Endothelial cell of umbilical vein (primary cell): ENCODE data around the gene GIGYF2. TPM values are rescaled to one million over a fixed set of nuclear protein-coding genes. Genes with fewer than 3 reads are reported as not detected.

ENCODE experiments used
- BruUV-seq: library from RNA; stranded (reverse); fragments of 400-500 nt; replicated peaks from 2 replicates; lab custom pipeline; 2021; lab: Mats Ljungman, UMichigan
- CTCF ChIA-PET: fragments of 300-600, 350-600 bp; sonication (Branson Sonifier 250); formaldehyde crosslinking; loops from one replicate; lab custom pipeline; 2021; ENCODE audit warnings: antibody characterized with exemption, inconsistent platforms; lab: Charles Lee
- POLR2A ChIA-PET: fragments of 300-600, 350-600 bp; sonication (Branson Sonifier 250); formaldehyde crosslinking; loops from one replicate; lab custom pipeline; 2021; ENCODE audit warnings: antibody characterized with exemption, inconsistent platforms; lab: Charles Lee
- DNase-seq: peaks from one replicate; pipeline ENCODE4 v3.0.0-alpha.2; 2011; ENCODE audit warnings: low read depth, low spot score
- FAIRE-seq: peaks from 2 replicates; lab custom pipeline; 2011; peaks lifted over from hg19 to GRCh38; lab: Jason Lieb, UNC
- H2AFZ ChIP-seq: 2 replicates; pipeline ENCODE4 v1.6.0; 2012; ENCODE audit warnings: low read depth, low read length, control low read depth, inconsistent platforms
- H3K27ac ChIP-seq: 2 replicates; pipeline ENCODE4 v1.5.1; 2011; ENCODE audit warnings: low read depth, mild to moderate bottlenecking, control low read depth, low read length, moderate library complexity; ENCODE audit not compliant: insufficient read depth
- H3K27me3 ChIP-seq, 2 experiments: 2 replicates each; pipeline versions ENCODE4 v1.6.0 to v1.6.1; 2011; ENCODE audit warnings: low read length in 2 of 2, mixed read lengths in 1 of 2; ENCODE audit not compliant: control insufficient read depth in 2 of 2, insufficient read depth in 2 of 2
- H3K36me3 ChIP-seq, 2 experiments: 2 replicates in 1 of 2; 3 replicates in 1 of 2; pipeline ENCODE4 v1.5.1; 2011; ENCODE audit warnings: low read length in 2 of 2, mild to moderate bottlenecking in 1 of 2, moderate library complexity in 1 of 2; ENCODE audit not compliant: control insufficient read depth in 2 of 2, insufficient read depth in 2 of 2; ENCODE audit errors: extremely low read depth in 1 of 2
- H3K4me1 ChIP-seq: 3 replicates; pipeline ENCODE4 v1.5.1; 2011; ENCODE audit warnings: mild to moderate bottlenecking, low read length; ENCODE audit not compliant: control insufficient read depth, insufficient read depth; ENCODE audit errors: extremely low read depth
- H3K4me2 ChIP-seq: 2 replicates; pipeline ENCODE4 v1.6.1; 2011; ENCODE audit warnings: low read length, control low read depth, mixed read lengths; ENCODE audit not compliant: insufficient read depth
- H3K4me3 ChIP-seq, 3 experiments: fragments of 200-600 bp in 1 of 3; sonication (generic), shearing (Covaris generic) in 1 of 3; replicated peaks in 1 of 3; 2 replicates each; pipeline ENCODE4 v1.5.1; 2011 to 2016; ENCODE audit warnings: control low read depth in 3 of 3, low read length in 3 of 3, mild to moderate bottlenecking in 2 of 3, inconsistent platforms in 1 of 3, low read depth in 1 of 3, moderate library complexity in 1 of 3; ENCODE audit not compliant: insufficient read depth in 1 of 3
- H3K79me2 ChIP-seq: 2 replicates; pipeline ENCODE4 v1.6.0; 2012; ENCODE audit warnings: low read length, inconsistent platforms; ENCODE audit not compliant: control insufficient read depth, insufficient read depth
- H3K9ac ChIP-seq: replicated peaks from 2 replicates; pipeline ENCODE3; 2011; ENCODE audit warnings: low read length, control low read depth; ENCODE audit not compliant: insufficient read depth; ENCODE audit errors: extremely low read depth
- H3K9me1 ChIP-seq: replicated peaks from 3 replicates; pipeline ENCODE4 v1.6.0; 2011; ENCODE audit warnings: mild to moderate bottlenecking, low read length; ENCODE audit not compliant: control insufficient read depth, insufficient read depth; ENCODE audit errors: extremely low read depth
- H3K9me3 ChIP-seq: replicated peaks from 2 replicates; pipeline ENCODE4 v1.5.1; 2012; ENCODE audit warnings: low read length, inconsistent platforms; ENCODE audit not compliant: control insufficient read depth, insufficient read depth
- H4K20me1 ChIP-seq: replicated peaks from 2 replicates; pipeline ENCODE3; 2011; ENCODE audit warnings: mild to moderate bottlenecking, low read length; ENCODE audit not compliant: control insufficient read depth, insufficient read depth; ENCODE audit errors: extremely low read depth
- EZH2 ChIP-seq: IDR thresholded peaks from 2 replicates; pipeline ENCODE4 v1.6.1; 2012; ENCODE audit warnings: borderline replicate concordance, low read depth, mild to moderate bottlenecking, moderate library complexity, low read length, inconsistent platforms; ENCODE audit not compliant: severe bottlenecking
- FOS ChIP-seq: IDR thresholded peaks from 2 replicates; pipeline ENCODE4 v1.6.1; 2011; ENCODE audit warnings: mild to moderate bottlenecking, low read length, moderate library complexity, borderline replicate concordance; ENCODE audit not compliant: insufficient read depth
- GATA2 ChIP-seq: IDR thresholded peaks from 2 replicates; pipeline ENCODE4 v1.7.0; 2011; ENCODE audit warnings: low read depth, mild to moderate bottlenecking, moderate library complexity, mixed read lengths, low read length; ENCODE audit not compliant: insufficient read length, insufficient read depth
- JUN ChIP-seq: IDR thresholded peaks from 2 replicates; pipeline ENCODE4 v1.6.1; 2011; ENCODE audit warnings: borderline replicate concordance, low read depth; ENCODE audit not compliant: insufficient read length, insufficient read depth
- MYC ChIP-seq: IDR thresholded peaks from one replicate; pipeline ENCODE4 v1.6.1; 2011; ENCODE audit warnings: mild to moderate bottlenecking, low read depth, low read length
- POLR2A ChIP-seq: IDR thresholded peaks from 2 replicates; pipeline ENCODE4 v1.6.1; 2012; ENCODE audit warnings: low read depth, mild to moderate bottlenecking, control low read depth, low read length
- POLR2AphosphoS5 ChIP-seq: IDR thresholded peaks from 2 replicates; pipeline ENCODE4 v1.6.1; 2012; ENCODE audit warnings: low read depth, mild to moderate bottlenecking, control low read depth, low read length, moderate library complexity; ENCODE audit not compliant: insufficient read depth
- dilution Hi-C: fragments of 300-500 bp; cut with MboI; formaldehyde crosslinking; loops from one replicate; pipeline ENCODE4 v1.15.0; 2019; ENCODE audit warnings: low sequenced_read_pairs; ENCODE audit not compliant: extremely low pct_ligation_motif_present
- intact Hi-C: fragments of 100-400 bp; cut with micrococcal nuclease; formaldehyde crosslinking; loops from one replicate; pipeline ENCODE4 v1.10.0; 2022
- polyA plus RNA-seq, 4 experiments: library from polyadenylated mRNA; depleted of rRNA in 3 of 4; stranded (reverse) in 3 of 4; unstranded in 1 of 4; fragments of >200 nt; gene quantifications; 2 replicates each; pipeline versions ENCODE4 v1.2.1 to v1.2.3, GENCODE V29; 2011 to 2012; ENCODE audit warnings: missing spikeins in 1 of 4
- total RNA-seq: library from RNA; stranded (reverse); gene quantifications from 2 replicates; pipeline ENCODE4 v1.2.3, GENCODE V29; 2021
- TF ChIP-seq, protein P1 (sequence below), 2 donors: IDR thresholded peaks; 1 replicate in 1 of 2; 2 replicates in 1 of 2; pipeline ENCODE4 v1.5.1; 2011; ENCODE audit warnings: low read length in 2 of 2, mild to moderate bottlenecking in 2 of 2, moderate library complexity in 2 of 2, control low read depth in 1 of 2, inconsistent platforms in 1 of 2, low read depth in 1 of 2; ENCODE audit not compliant: insufficient read depth in 1 of 2; ENCODE audit errors: extremely low read depth in 1 of 2
- TF ChIP-seq, protein P2 (sequence below): IDR thresholded peaks from 2 replicates; pipeline ENCODE4 v1.6.1; 2011; ENCODE audit not compliant: insufficient read depth, insufficient read length

The GIGYF2 gene
- total and polyA plus RNA-seq, 2 donors (not counting 3 experiments of a cell fraction or from before 2014, with no cell fraction given) = 22.9 to 56.4 TPM

DNA sequence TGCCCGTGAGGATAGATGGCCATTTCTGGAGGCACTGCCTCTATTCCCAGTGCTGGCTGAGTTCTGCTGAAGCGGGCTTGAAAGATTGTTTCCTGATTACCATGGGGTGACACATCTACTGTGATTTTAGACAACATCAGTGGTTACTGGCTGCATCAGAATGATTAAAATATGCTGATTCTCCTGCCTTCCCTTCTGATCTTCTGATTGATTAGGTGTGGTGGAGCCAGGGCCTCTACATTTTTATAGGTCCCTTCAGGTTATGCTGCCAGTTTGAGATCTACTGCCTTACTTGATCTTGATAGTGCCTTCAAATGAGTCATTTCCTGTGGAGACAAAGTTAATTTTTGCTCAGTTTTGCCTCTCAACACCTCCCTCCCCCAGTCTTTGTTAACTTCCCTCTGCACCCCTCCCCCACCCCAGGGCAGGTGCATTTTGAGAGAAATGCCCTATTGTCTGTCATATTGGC lies 141.3 kb downstream of the GIGYF2 start:
- no peaks in the 10 kb centered on the region for H3K9me3 ChIP-seq
- peak overlapping the region; percentile 48 for H3K27ac ChIP-seq
- FAIRE-seq (peak; percentile 56), DNase-seq (peak; percentile 77)
- peak overlapping the region; percentile 77 for H3K4me2 ChIP-seq
- TF ChIP-seq EZH2 (no peak), POLR2A (peak; percentile 36), JUN (peak; percentile 72), MYC (no peak), GATA2 (peak; percentile 82), FOS (peak; percentile 49), POLR2AphosphoS5 (peak; percentile 22)
- TF ChIP-seq, protein P1, sequence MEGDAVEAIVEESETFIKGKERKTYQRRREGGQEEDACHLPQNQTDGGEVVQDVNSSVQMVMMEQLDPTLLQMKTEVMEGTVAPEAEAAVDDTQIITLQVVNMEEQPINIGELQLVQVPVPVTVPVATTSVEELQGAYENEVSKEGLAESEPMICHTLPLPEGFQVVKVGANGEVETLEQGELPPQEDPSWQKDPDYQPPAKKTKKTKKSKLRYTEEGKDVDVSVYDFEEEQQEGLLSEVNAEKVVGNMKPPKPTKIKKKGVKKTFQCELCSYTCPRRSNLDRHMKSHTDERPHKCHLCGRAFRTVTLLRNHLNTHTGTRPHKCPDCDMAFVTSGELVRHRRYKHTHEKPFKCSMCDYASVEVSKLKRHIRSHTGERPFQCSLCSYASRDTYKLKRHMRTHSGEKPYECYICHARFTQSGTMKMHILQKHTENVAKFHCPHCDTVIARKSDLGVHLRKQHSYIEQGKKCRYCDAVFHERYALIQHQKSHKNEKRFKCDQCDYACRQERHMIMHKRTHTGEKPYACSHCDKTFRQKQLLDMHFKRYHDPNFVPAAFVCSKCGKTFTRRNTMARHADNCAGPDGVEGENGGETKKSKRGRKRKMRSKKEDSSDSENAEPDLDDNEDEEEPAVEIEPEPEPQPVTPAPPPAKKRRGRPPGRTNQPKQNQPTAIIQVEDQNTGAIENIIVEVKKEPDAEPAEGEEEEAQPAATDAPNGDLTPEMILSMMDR (IDR thresholded peaks at IDR 0.05; ENCODE audit: extremely low read depth in 1 of 2, insufficient read depth in 1 of 2, low read depth in 1 of 2, low read length in 2 of 2) = no peak
- TF ChIP-seq, protein P2, sequence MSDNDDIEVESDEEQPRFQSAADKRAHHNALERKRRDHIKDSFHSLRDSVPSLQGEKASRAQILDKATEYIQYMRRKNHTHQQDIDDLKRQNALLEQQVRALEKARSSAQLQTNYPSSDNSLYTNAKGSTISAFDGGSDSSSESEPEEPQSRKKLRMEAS = no peak
- H3K4me1 ChIP-seq = peaks cover 40% of the 10 kb centered on the region
- H3K9me1 ChIP-seq = no peaks in the 10 kb centered on the region
- BruUV-seq = no TSS peak
- H4K20me1 ChIP-seq = no peaks in the 10 kb centered on the region
- H2AFZ ChIP-seq = no peak overlapping the region
- H3K4me3 ChIP-seq = no peak overlapping the region
- ChIA-PET CTCF (no interaction called here), POLR2A (no interaction called here)
- peaks cover 8% of the 10 kb centered on the region for H3K79me2 ChIP-seq
- intact Hi-C loops (loop anchor here (5.0 kb wide), 1 partner anchor 231 kb away; no protein-coding TSS in a partner anchor), dilution Hi-C loops (no loop called here)
- no peak overlapping the region for H3K9ac ChIP-seq
- peaks cover 4 to 8% of the 10 kb centered on the region in 2 experiments for H3K36me3 ChIP-seq
- H3K27me3 ChIP-seq = no peaks in the 10 kb centered on the region
